OCI-LY1 (cell line): ENCODE measurements around the gene SFTPB.

Experiments
- EZH2 ChIP-seq: fragments of 200-600 bp; sonication (generic), shearing (Covaris generic); IDR thresholded peaks from 2 replicates; pipeline ENCODE4 v1.8.0; 2017; ENCODE audit warnings: borderline replicate concordance, mixed run types, mild to moderate bottlenecking, antibody characterized with exemption, low read length, moderate library complexity, mixed read lengths
- TF ChIP-seq, protein P1 (sequence below): fragments of 200-600 bp; sonication (generic), shearing (Covaris generic); IDR thresholded peaks from 2 replicates; pipeline ENCODE4 v1.5.1; 2017; ENCODE audit warnings: mild to moderate bottlenecking, antibody characterized with exemption, low read length, moderate library complexity, mixed read lengths

GRCh38 chr2:85675866-85676548 is 8.0 kb upstream of the SFTPB start:
- TF ChIP-seq EZH2 = no peak
- TF ChIP-seq, protein P1, sequence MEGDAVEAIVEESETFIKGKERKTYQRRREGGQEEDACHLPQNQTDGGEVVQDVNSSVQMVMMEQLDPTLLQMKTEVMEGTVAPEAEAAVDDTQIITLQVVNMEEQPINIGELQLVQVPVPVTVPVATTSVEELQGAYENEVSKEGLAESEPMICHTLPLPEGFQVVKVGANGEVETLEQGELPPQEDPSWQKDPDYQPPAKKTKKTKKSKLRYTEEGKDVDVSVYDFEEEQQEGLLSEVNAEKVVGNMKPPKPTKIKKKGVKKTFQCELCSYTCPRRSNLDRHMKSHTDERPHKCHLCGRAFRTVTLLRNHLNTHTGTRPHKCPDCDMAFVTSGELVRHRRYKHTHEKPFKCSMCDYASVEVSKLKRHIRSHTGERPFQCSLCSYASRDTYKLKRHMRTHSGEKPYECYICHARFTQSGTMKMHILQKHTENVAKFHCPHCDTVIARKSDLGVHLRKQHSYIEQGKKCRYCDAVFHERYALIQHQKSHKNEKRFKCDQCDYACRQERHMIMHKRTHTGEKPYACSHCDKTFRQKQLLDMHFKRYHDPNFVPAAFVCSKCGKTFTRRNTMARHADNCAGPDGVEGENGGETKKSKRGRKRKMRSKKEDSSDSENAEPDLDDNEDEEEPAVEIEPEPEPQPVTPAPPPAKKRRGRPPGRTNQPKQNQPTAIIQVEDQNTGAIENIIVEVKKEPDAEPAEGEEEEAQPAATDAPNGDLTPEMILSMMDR = no peak
